ENCODE data around the gene TTLL11. TPM values are rescaled to one million over a fixed set of nuclear protein-coding genes. Genes with fewer than 3 reads are reported as not detected.
"Not testable (repeated sequence)": the region's sequence is repeated elsewhere in the genome, so short reads cannot be mapped to it uniquely, and the experiment has no call there.

TTLL11 gene
- total RNA-seq, 4 donors from 2014 or later, result 20.5 to 41.3 (median 27.6) TPM

DNA sequence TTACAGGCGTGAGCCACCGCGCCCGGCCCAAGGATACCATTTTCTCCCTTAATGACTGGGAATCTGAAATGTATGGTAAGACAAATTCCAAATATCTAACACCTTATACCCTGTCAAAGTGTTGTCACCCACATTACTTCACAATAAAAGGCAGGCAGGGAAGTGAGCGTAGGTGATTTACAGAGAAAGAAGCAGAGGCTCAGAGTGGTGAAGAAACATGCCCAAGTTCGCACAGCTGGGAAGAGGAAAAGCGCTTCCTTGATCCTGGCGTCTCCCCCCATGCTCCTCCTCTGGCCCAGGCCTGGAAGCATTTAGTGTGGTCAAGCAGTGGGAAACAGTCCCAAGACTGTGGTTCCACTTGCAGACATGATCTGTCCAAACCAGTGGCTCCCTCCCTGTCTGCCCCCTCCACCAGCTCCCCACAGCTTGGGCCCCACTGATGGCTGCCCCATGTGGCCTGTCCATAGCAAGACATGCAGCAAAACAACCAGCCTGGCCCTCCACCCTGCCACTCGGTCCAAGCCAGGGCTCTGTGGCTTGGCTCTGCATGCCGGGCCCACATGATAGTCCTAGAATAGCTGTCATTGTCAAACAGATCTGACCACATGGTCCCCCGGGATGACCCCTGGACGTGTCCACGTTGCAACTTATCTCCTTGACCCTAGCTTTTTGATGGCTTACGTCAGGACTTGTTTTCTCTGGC, 107.2 kb downstream of the TTLL11 start:
- Histone ChIP-seq H3K4me1 (peaks cover 5 to 19% (median 10%) of the 10 kb centered on the region in 4 donors), H3K27ac (replicated peaks in 1 of 4) (no peak overlapping the region), H3K9me3 (no peaks in the 10 kb centered on the region), H3K4me3 (no peak overlapping the region), H3K27me3 (no peaks in the 10 kb centered on the region), H3K36me3 (peaks cover 0 to 16% (median 10%) of the 10 kb centered on the region in 4 donors)
- WGBS, result 92% methylated on average over 14 of the region's 14 CpGs
- intact Hi-C loops (cut with DNase I), result loop anchor here (10.0 kb wide), 1 partner anchor 181 kb away; no protein-coding TSS in a partner anchor
- no peak for DNase-seq (ENCODE audit: extremely low spot score)
- TF ChIP-seq, protein P1, sequence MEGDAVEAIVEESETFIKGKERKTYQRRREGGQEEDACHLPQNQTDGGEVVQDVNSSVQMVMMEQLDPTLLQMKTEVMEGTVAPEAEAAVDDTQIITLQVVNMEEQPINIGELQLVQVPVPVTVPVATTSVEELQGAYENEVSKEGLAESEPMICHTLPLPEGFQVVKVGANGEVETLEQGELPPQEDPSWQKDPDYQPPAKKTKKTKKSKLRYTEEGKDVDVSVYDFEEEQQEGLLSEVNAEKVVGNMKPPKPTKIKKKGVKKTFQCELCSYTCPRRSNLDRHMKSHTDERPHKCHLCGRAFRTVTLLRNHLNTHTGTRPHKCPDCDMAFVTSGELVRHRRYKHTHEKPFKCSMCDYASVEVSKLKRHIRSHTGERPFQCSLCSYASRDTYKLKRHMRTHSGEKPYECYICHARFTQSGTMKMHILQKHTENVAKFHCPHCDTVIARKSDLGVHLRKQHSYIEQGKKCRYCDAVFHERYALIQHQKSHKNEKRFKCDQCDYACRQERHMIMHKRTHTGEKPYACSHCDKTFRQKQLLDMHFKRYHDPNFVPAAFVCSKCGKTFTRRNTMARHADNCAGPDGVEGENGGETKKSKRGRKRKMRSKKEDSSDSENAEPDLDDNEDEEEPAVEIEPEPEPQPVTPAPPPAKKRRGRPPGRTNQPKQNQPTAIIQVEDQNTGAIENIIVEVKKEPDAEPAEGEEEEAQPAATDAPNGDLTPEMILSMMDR (IDR thresholded peaks at IDR 0.05), result no peak
- no peak for TF ChIP-seq POLR2A (IDR thresholded peaks at IDR 0.05; ENCODE audit: low read depth)
- no peak for TF ChIP-seq POLR2AphosphoS5 (IDR thresholded peaks at IDR 0.05)
- TF ChIP-seq EP300 (IDR thresholded peaks at IDR 0.05), result no peak

DNA sequence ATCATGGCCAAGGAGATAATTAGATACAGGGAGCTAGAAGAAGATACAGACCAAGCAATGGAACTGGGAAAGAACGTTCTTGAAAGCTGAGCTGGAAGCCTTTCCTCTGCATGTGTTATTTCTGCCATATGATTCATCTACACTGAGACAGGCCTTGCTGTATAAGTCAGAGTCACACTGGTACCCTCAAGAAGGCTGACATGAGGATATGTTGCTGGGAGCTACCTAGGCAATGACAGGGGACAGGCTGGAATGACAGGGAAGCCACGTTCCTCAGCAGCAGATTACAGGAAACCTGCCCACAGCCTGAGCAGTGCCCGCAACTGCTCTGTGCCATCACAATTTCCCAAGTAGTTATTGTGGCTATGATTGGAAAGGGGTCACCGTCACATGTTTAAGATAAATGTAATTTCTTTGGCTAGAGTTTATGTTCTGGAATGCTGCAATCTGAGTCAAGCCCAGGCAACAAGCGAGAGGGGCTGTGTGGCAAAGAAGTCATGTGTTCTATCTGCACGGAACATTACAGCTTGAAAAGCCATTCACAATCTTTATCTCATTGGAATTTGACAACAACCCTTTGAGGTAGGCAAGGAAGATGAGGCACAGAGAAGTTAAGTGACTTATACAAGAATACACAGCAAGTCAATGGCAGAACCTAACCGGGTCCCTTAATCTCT, 108.2 kb downstream of the TTLL11 start:
- no peaks in the 10 kb centered on the region for H3K27me3 ChIP-seq
- DNase-seq (ENCODE audit: extremely low spot score), result no peak
- peaks cover 0 to 16% (median 10%) of the 10 kb centered on the region in 4 donors for H3K36me3 ChIP-seq
- 84% methylated on average over 7 of the region's 7 CpGs for WGBS
- no peak overlapping the region for H3K4me3 ChIP-seq
- no peak for TF ChIP-seq EP300 (IDR thresholded peaks at IDR 0.05)
- no peak for TF ChIP-seq POLR2A (IDR thresholded peaks at IDR 0.05; ENCODE audit: low read depth)
- TF ChIP-seq, protein P1 (IDR thresholded peaks at IDR 0.05), result no peak
- no peak for TF ChIP-seq POLR2AphosphoS5 (IDR thresholded peaks at IDR 0.05)
- peaks cover 5 to 19% (median 10%) of the 10 kb centered on the region in 4 donors for H3K4me1 ChIP-seq
- no peaks in the 10 kb centered on the region for H3K9me3 ChIP-seq
- intact Hi-C loops (cut with DNase I), result loop anchor here (10.0 kb wide), 1 partner anchor 180 kb away; no protein-coding TSS in a partner anchor
- H3K27ac ChIP-seq (replicated peaks in 1 of 4), result no peak overlapping the region

DNA sequence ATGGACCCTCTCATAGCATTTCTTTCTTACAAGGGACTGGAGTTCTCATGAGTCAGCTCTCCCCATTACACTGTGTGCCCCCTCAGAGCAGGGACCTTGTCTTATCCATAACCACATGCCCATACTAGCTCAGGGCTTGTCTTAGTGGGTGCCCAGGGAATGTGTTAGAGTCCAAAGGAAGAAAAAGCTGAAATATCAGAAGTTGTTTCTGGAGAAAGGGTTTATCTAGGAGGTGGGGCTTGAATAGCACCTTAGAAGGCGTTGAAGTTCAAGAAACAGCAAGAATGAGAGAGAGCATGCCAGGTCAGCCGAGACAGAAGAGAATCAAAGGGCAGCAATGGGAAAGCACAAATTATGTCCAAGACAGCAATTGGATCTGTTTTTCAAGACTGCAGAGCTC, 109.4 kb downstream of the TTLL11 start:
- no peak for DNase-seq (ENCODE audit: extremely low spot score)
- TF ChIP-seq POLR2A (IDR thresholded peaks at IDR 0.05; ENCODE audit: low read depth) (no peak), EP300 (IDR thresholded peaks at IDR 0.05) (no peak), POLR2AphosphoS5 (IDR thresholded peaks at IDR 0.05) (no peak)
- TF ChIP-seq, protein P1 (IDR thresholded peaks at IDR 0.05), result no peak
- 82% methylated on average over 2 of the region's 2 CpGs for WGBS
- H3K27ac ChIP-seq (replicated peaks in 1 of 4), result no peak overlapping the region
- H3K4me1 ChIP-seq, result peaks cover 5 to 19% (median 10%) of the 10 kb centered on the region in 4 donors
- intact Hi-C loops (cut with DNase I), result loop anchor here (10.0 kb wide), 1 partner anchor 179 kb away; no protein-coding TSS in a partner anchor
- no peaks in the 10 kb centered on the region for H3K27me3 ChIP-seq
- no peak overlapping the region for H3K4me3 ChIP-seq
- H3K36me3 ChIP-seq, result peaks cover 0 to 7% (median 2%) of the 10 kb centered on the region in 4 donors
- H3K9me3 ChIP-seq, result no peaks in the 10 kb centered on the region

DNA sequence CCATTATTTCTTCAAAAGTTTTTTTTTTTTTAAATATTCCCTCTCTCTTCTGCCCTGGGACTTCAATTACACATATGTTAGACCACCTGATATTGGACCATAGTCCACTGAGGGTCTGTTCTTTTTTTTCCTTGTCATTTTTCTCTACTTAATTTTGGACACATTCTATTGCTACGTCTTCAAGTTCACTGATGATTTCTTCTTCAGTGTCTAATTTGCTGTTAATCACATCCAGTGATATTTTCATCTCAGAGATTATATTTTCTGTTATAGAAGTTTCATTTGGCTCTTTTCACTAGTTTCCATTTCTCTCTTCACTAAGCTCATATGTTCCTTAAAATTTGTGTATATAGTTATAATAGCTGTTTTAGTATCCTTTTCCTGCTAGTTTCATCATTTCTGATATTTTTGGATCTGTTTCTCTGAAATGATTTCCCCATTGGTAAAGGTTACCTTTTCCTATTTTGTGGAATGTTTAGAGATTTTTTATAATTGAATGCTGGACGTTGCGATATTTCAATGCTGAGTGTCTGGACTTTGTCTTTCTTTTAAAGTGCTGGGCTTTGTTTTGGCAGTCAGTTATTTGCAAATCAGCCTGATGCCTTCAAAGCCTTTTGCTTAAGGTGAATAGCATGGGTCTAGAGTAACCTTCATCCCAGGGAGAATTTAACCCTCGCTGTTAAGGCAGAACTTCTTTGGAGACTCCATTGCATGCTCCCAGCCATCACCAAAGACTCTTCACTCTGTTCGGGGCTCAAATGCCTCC, 111.8 kb downstream of the TTLL11 start:
- 82% methylated on average over 4 of the region's 5 CpGs for WGBS
- DNase-seq (ENCODE audit: extremely low spot score), result no peak
- intact Hi-C loops (cut with DNase I), result loop anchor here (10.0 kb wide), 1 partner anchor 176 kb away; no protein-coding TSS in a partner anchor
- Histone ChIP-seq H3K9me3 (no peaks in the 10 kb centered on the region), H3K27me3 (no peaks in the 10 kb centered on the region), H3K4me3 (no peak overlapping the region), H3K36me3 (no peaks in the 10 kb centered on the region), H3K4me1 (peaks cover 5 to 19% (median 9%) of the 10 kb centered on the region in 4 donors), H3K27ac (replicated peaks in 1 of 4) (no peak overlapping the region)
- no peak for TF ChIP-seq POLR2AphosphoS5 (IDR thresholded peaks at IDR 0.05)
- TF ChIP-seq POLR2A (IDR thresholded peaks at IDR 0.05; ENCODE audit: low read depth), result no peak
- TF ChIP-seq EP300 (IDR thresholded peaks at IDR 0.05), result no peak
- TF ChIP-seq, protein P1 (IDR thresholded peaks at IDR 0.05), result no peak

DNA sequence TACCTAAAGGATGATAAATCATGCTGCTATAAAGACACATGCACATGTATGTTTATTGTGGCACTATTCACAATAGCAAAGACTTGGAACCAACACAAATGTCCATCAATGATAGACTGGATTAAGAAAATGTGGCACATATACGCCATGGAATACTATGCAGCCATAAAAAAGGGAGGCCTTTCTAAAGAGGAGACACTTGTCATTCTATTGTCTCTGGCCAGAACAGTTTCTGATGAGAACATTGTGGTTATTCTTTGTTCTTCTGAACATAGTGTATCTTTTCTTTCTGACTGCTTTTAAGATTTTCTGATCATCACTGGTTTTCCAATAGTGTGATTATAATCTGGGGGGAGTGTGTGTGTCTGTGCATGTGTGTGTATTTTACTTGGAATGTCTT, 112.4 kb downstream of the TTLL11 start:
- H3K4me3 ChIP-seq; H3K36me3 ChIP-seq; H3K27me3 ChIP-seq; H3K27ac ChIP-seq (replicated peaks in 1 of 4); DNase-seq (ENCODE audit: extremely low spot score); H3K9me3 ChIP-seq: not testable (repeated sequence)
- peaks cover 2 to 16% (median 7%) of the 10 kb centered on the region in 4 donors for H3K4me1 ChIP-seq
- intact Hi-C loops (cut with DNase I), result loop anchor here (10.0 kb wide), 1 partner anchor 176 kb away; no protein-coding TSS in a partner anchor
- WGBS, result 96% methylated on average over 1 of the region's 1 CpG

All from esophagus muscularis mucosa (tissue), 4 donors.